ENCODE data around the gene LPAR6.
"Not testable (repeated sequence)": the region's sequence is repeated elsewhere in the genome, so short reads cannot be mapped to it uniquely, and the experiment has no call there.

GRCh38 chr13:48426755-48427298, 13.9 kb upstream of the LPAR6 start:
- not testable (repeated sequence) for TF ChIP-seq CTCF (IDR thresholded peaks at IDR 0.05); EZH2 (IDR thresholded peaks at IDR 0.05; ENCODE audit: borderline replicate concordance, insufficient read depth, low read depth, low read length, poor library complexity, severe bottlenecking)

Data from B cell (primary cell).